GM20000 (cell line): Measurements from ENCODE around the gene ARHGAP1.
"Not testable (repeated sequence)": the region's sequence is repeated elsewhere in the genome, so short reads cannot be mapped to it uniquely, and the experiment has no call there.

Source experiments
- DNase-seq: peaks from one replicate; pipeline ENCODE4 v3.0.0; 2012; ENCODE audit warnings: low spot score
- CTCF ChIP-seq: IDR thresholded peaks from 2 replicates; pipeline ENCODE4 v1.5.1; 2012; ENCODE audit warnings: mild to moderate bottlenecking, control low read depth; ENCODE audit errors: extremely low read depth, missing control alignments

ARHGAP1 gene

DNA sequence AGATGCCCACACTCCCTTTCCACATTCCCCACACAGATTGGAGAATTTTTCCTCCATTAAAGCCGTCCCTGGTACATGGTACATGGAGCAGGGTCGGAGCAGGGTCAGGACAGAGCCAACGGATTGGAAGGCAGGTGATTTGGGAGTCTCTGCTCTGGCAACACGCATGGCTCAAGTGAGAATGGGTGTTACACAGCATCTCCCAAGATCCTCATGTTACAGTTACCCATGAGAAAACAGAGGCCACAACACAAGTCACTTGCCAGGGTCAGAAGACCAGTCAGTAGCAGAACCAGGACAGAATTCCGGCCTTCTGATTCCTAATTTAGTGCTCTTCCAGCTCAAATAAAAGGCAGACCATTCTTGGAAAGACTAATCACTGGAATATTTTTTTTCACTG lies 10.9 kb upstream of the ARHGAP1 start:
- TF ChIP-seq CTCF: no peak
- no peak for DNase-seq

GRCh38 chr11:46710821-46711269 lies 10.4 kb upstream of the ARHGAP1 start:
- DNase-seq: no peak
- TF ChIP-seq CTCF: no peak

DNA sequence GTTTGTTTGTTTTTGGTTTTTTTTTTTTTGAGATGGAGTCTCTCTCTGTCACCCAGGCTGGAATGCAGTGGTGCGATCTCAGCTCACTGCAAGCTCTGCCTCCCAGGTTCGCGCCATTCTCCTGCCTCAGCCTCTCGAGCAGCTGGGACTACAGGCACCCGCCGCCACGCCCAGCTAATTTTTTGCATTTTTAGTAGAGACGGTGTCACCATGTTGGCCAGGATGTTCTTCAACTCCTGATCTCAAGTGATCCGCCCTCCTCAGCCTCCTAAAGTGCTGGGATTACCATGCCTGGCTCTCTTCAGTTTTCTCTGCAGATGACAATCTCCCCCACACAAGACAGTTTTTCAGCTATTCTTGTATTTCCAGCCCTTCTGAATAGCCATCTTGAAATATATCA lies 8.9 kb upstream of the ARHGAP1 start:
- not testable (repeated sequence) for DNase-seq

DNA sequence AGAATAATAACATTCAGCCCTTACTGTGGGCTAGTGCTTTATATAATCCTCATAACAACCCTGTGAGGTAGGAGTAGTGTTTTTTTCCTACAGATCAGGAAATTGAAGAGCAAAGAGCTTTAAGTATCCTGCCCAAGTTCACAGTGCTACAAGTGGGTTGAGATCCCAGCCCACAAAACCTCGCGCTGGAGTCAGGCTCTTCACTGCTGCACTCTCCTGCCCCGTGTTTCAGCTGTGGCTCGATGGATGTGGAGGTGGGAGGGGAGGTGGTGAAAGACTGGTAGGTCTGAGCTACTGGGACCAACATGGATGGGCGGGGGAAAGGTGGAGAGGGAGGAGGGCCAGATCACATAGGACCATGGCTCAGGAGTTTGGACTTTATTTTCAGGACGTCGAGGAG lies 6.5 kb upstream of the ARHGAP1 start:
- no peak for TF ChIP-seq CTCF
- no peak for DNase-seq

GRCh38 chr11:46705070-46705688 lies 4.8 kb upstream of the ARHGAP1 start:
- DNase-seq: no peak
- no peak for TF ChIP-seq CTCF

GRCh38 chr11:46701078-46701654 lies 747 bp upstream of the ARHGAP1 start:
- no peak for DNase-seq
- no peak for TF ChIP-seq CTCF

- DNase-seq: no peak
- no peak for TF ChIP-seq CTCF
These were observed 1.8 kb downstream of the ARHGAP1 start for GRCh38 chr11:46698597-46698996.

- DNase-seq: no peak
- TF ChIP-seq CTCF: no peak
These were observed 2.7 kb downstream of the ARHGAP1 start for GRCh38 chr11:46697723-46698122.
